PFSK-1 (cell line): ENCODE measurements around the gene OR2Y1.

Experiments used
- POLR2AphosphoS5 ChIP-seq: IDR thresholded peaks from 2 replicates; pipeline ENCODE4 v1.6.1; 2012; ENCODE audit warnings: low read depth, mild to moderate bottlenecking, control low read depth, low read length, moderate library complexity
- REST ChIP-seq, 2 experiments: IDR thresholded peaks; 2 replicates each; pipeline versions ENCODE4 v1.6.1 to v1.8.0; 2011 to 2012; ENCODE audit warnings: low read depth in 2 of 2, low read length in 2 of 2, control low read depth in 1 of 2, inconsistent platforms in 1 of 2, mild to moderate bottlenecking in 1 of 2, moderate library complexity in 1 of 2; ENCODE audit not compliant: insufficient read depth in 1 of 2
- SIN3A ChIP-seq: IDR thresholded peaks from 2 replicates; pipeline ENCODE4 v1.6.1; 2012; ENCODE audit warnings: mild to moderate bottlenecking, low read length, moderate library complexity, borderline replicate concordance; ENCODE audit not compliant: insufficient read depth
- TAF1 ChIP-seq: IDR thresholded peaks from 2 replicates; pipeline ENCODE4 v1.6.1; 2012; ENCODE audit warnings: low read length, control low read depth, borderline replicate concordance; ENCODE audit not compliant: insufficient read depth

- TF ChIP-seq POLR2AphosphoS5 (no peak), TAF1 (no peak), REST (IDR thresholded peaks at IDR 0.05; ENCODE audit: insufficient read depth in 1 of 2, low read depth in 2 of 2, low read length in 2 of 2) (no peak), SIN3A (no peak)
These were observed 36.5 kb upstream of the OR2Y1 start for GRCh38 chr5:180776376-180776775.
